GM04504 (cell line): ENCODE results near the gene SLC6A12.

Source experiments
- DNase-seq: peaks from one replicate; pipeline ENCODE4 v3.0.0-alpha.2; 2012; ENCODE audit warnings: low read depth

SLC6A12 gene

DNA sequence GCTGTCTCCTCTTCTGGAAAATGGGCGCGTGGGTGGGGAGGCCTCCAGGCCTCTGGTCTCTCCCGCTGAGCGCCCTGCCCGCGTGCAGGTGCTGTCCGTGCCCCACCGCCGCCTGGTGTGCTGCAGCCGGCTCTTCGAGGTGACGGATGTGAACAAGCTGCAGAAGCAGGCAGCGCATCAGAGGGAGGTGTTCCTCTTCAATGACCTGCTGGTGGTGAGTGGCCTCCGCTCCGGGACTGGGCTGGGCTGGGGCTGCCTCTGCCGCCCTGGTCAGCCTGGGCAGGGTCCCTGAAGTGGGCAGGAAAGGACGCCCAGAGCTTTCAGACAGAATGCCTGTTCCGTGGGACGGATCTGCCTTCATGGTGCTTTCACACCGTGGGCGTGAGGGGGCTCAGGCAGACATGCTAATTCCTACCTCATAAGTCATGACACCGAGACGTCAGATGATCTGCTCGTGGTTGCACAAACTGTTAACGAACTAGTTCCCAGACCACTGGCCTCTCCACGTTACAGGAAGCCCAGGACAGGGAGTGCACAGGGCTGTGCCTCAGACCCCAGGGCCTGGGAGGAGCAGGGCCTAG, 50.5 kb downstream of the SLC6A12 start:
- no peak for DNase-seq

DNA sequence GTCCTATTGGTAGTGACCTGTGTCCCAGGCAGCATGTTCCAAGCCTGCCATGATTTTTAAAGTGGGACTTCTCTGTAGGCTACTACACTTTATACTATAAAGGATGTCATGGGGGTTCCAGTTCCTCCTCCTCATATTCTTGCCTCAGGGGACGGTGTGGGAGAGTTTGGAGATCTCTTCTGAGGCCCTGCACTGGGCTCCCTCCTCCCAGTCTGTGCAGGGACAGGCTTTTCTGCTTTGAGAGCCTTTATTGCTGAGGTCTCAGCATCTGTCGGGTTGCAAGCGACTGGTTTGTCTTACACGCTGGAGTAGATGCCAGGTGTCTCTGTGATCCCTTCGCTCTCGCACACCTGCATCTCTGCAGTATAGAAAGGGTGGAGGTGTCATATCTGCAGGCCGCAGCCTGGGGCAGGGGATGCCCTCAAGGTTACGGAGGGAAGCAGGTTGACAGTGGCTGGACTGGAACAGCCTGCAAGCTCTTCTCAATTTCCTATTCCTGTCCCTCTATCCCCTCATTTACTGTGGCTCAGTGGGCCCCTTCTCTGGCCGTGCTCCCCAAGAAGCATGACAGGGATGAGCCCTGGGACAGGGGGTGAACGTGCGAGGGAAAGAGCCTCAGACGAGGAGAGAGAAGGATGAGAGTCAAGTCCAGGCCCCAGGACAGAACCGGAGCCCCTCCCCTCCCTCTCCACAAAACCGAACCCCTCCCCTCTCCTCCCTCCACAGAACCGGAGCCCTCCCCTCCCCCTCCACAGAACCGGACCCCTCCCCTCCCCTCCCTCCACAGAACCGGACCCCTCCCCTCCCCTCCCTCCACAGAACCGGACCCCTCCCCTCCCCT, 51.3 kb downstream of the SLC6A12 start:
- DNase-seq, result no peak

DNA sequence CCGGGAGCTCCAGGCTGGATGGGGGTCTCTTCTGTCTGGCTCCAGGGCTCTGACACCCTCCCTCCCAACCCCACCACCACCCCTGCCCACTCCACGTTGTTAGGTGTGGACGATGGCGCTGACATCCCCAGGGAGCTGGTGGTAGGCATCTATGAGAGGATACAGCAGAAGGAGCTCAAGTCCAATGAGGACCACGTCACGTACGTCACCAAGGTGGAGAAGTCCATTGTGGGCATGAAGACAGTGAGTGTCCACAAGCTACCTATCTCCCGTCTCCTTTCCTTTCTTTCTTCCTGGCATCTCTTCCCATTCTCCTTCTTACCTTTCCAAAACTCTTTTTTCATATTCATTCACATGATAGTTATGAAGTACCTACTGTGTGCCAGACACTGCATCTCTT, 52.1 kb downstream of the SLC6A12 start:
- DNase-seq, result no peak

DNA sequence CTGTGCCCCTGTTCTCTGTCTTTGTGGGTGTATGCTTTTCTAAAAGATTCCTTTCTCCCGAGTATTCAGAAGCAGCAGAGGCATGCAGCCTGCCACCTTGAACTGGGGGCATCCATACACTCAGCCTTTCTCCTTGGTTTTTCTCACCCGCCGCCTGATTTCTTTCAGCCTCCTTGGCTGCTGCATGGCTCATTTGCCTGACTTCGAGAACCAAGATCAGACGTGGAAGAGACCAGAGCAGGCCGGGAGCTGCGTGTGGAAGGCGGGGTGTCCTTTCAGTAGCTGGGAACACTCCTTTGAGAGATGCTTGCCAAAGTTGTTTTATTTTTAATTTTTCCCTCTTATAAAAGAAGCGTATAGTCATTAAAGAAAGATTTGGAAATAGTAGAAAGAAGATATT, 53.1 kb downstream of the SLC6A12 start:
- no peak for DNase-seq

DNA sequence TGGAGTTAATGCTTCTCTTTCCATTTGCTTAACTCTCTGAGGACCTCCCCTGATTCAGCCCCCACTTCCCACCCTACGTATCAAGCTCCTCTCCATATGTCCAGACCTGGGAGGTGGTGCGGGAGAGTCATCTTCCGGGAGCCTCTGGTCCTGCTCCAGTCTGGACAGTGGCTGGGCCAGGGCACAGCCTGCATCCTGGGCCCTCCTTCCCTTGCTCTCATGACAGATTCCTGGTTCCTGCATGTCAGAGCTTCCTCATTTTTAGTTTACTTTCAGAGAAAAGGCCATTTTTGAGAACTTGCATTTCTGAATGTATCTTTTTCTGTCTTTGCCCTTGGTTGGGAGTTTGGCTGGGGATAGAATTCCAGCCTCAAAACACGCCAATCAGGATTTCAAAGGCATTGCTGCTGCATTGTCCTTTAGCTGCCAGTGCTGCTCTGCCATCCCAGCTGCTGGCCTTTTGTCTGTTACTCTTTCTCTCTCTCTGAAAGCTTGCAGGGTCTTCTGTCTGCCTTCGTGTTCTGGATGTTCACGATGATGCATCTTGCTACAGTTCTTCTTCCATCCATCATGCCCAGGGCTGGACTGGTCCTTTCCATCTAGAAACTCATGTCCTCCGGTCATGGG, 54.7 kb downstream of the SLC6A12 start:
- no peak for DNase-seq

DNA sequence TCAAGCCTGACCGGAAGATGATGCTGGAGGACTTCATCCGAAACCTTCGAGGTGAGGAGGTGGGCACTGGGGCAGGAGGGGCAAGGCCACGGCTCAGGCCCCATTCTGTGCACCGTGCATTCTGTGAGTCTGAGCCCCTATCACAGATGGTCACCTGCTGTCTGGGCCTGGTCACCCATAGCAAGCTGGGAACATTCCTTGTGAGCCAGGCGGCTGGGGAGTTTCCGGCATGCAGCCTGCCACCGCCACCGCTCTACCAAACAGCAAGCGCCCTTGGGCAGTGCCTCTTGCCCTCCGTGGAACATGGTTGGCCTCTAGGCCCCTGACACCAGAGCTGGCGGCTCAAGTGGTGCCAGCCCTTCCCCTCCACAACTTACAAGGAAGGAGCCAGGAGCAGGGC, 56.3 kb downstream of the SLC6A12 start:
- no peak for DNase-seq

DNA sequence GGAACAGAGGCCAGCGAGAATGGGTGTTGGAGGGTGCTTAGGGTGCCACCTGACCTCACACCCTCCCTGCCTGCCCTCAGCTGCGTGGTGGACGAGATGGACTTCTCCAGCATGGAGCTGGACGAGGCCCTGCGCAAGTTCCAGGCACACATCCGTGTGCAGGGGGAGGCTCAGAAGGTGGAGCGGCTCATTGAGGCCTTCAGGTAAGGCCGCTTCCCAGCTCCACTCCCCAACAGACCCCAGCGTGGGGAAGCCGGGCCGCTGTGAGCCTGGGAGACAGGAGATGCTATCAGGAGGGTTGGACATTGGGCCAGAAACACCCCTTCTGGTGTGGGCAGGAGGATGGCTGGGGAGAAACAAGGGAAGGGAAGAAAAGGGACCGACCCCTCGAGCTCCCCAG, 57.0 kb downstream of the SLC6A12 start:
- no peak for DNase-seq

DNA sequence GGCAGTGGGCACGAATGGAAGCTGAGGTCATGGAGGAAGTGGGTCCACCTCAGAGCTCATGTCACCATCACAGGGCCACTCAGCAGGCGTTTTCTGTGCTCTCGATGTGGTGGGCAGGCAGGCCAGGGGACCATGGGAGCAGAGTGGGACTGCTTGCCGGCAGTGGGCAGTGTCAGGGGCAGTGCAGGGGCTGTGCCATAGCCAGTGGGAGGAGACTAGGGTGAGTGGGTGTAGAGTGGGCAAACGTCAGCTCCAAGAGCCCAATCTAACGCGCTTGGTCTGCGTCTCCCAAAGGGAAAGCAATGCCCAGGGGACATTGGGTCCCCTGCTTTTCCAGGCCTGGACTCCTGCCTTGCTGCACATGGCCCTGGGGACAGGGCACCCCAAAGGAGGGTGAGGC, 58.3 kb downstream of the SLC6A12 start:
- no peak for DNase-seq

DNA sequence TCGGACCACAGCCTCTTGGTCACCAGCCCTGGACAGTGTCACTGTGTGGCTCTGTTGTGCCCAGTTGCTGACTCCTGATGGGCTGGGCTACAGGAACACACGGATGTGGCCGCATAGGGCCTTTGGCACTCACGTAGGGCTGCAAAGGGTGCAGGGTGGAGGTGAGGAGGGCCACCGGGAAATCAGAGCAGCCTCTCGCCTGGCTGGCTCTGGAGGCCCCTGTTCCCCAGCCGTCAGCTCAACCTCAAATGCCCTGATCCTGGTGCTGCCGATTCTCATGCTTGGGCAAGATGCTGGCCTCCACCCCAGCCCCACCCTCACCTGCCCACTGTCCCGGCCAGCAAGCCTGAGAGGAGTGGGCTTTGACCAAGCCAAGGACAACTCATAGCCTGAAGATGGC, 59.0 kb downstream of the SLC6A12 start:
- no peak for DNase-seq

DNA sequence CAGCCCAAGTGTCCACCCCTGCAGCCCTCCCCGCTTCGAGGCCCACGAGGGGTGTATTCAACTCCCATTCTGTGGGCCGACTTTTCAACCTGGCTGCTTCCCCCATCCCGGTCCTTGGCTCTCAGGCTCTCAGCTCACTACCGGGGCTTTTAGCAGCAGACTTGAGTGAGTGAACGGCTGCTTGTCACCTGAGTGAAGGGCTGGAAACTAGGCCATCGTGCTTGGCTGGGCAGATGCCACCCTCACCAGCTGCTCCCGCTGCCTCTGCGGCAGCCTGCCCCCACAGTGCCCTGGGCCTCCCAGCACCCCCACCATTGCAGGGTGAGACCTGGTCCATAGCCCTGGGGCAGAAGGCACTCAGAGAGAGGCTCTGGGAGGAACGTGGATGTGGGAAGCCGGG, 59.9 kb downstream of the SLC6A12 start:
- no peak for DNase-seq

DNA sequence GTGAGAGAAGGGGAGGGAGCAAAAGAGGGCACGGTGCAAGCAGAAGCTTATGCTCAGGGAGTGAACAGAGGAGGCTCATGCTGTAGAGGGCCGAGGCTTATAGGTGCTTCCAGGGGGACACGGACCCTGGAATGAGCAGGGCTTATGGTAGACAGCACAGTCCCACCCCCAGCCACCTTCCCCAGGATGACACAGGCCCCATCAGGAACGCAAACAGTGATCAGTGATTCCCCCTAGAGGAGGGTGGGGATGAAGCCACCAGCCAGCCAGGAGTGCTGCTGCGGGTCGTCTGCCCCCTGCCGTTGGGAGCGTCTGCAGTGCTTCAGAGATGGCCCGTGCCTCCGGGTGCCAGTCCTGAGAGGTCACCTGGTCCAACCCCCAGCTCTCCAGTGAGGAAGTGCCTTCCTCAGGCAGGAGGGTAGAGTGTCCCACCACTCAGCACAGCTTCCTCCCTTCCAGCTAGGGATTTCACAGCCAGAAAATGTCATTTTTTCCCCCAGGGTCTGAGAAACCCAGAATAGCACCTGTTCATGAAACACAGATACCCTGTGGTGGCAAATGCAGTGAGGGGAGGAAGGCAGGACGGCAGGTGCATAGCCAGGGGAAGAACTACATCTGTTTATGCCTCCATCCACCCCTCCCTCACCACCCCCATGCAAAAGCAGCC, 60.7 kb downstream of the SLC6A12 start:
- DNase-seq, result no peak

DNA sequence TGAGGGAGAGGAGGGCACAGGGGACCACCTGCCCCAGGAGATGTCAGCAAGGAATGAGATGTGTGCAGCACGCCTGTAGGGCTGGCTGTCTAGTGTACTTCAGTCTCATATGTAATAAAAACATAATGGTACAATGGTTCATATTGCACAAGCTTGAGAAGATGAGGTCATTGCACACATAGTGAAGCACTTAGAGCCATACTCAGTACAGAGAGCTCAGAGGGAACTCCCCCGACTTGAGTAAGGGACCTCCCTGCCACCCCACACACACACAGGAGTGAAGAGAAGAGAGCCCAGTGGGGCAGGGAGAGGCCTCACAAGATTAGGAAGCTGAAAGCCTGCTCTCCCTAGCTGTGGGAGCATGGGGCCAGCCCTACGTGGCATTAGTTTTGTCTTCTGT, 61.5 kb downstream of the SLC6A12 start:
- no peak for DNase-seq

DNA sequence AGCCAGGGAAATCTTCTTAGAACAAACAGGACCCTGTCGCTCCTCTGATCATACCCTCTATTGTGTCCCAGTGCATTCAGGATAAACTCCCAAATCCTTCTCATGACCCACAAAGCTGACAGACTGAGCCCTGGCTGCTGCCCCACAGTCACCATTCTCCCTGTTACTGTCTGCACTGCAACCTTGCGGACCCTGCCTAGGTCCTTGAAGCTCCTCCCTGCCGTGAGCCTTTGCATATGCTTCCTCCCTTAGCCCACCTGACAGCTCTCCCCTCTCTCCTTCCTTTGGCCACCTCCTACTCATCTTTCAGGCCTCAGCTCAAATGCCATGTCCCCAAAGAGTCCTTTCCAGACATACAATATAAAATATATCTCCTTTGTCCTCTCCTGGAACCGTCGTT, 62.4 kb downstream of the SLC6A12 start:
- DNase-seq, result no peak

DNA sequence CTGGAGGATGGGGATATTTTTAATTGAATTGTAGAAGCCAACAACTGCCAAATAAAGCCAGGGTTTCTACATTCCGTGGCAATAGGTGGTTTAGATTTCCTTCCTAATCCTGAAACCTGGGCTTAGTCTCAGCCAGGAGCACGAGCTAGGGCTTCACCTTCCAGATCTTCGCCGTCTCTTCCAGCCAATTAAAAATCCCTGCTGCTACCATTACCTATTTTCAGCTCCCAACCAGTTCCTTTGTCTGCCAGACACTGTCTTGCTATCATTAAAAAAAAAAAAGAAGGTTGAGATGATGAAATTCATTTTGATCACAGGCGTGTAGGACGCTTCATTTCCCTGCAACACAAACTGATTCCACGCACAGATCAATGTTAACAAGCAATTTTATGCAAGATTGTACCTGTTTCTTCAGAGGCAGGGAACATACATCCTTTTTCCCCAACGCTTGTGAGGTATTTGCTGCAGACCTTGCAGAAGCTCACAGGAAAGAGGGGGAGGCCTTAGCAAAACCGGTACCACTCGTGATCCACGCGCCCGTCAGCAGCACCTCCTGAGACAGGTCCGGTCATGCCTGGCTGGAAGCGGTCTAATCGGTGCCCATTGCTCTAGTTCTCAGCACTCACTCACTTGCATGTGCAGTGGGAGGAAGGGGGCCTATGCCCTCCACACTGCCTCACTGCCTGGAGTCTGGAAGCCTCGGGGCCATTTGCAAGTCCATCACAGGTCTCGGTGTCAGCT, 65.1 kb downstream of the SLC6A12 start:
- DNase-seq, result no peak

DNA sequence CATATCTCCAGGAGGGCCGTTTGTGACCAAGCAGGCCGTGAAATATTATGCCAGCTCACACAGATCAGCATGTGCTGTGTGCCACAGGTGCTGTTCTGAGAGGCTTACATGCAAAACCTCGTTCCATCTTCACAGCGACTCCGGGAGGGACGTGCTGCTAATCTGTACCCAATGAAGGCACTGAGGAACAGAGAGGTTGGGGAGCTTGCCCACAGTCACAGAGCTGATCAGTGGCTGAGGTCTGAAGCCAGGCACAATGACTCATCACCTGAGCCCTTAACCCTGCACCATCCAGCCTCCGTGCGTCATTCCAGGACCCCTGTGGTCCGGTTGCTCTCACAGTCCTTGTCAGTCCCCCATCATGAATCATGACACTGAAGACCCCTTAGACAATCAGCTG, 66.7 kb downstream of the SLC6A12 start:
- DNase-seq, result no peak

DNA sequence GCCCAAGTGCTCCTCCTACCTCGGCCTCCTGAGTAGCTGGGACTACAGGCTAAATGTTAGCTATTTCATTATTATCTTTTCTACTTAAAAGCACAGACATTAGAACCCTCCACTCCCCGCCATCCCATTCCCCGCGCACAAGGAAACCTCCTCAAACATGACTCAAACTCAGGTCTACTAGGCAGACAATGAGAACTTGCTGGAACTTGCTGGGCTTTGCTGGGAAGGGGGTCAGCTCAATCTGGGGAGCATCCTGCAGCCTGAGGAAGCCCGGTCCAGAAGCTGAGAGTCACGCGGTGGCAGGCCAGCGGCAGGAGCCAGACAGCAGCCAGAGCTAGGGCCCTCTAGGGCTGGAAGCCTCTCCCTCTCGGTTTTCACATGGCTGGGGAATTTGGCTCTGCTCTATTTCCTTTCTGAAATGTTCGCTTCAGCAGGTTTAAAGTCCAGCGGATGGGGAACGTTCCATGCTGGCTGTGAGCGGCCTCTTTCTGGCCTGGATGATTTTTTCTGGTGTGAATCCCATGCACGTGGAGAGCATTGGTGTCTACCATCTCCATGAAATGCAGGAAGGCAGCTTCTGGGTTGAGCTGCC, 68.5 kb downstream of the SLC6A12 start:
- DNase-seq, result no peak

DNA sequence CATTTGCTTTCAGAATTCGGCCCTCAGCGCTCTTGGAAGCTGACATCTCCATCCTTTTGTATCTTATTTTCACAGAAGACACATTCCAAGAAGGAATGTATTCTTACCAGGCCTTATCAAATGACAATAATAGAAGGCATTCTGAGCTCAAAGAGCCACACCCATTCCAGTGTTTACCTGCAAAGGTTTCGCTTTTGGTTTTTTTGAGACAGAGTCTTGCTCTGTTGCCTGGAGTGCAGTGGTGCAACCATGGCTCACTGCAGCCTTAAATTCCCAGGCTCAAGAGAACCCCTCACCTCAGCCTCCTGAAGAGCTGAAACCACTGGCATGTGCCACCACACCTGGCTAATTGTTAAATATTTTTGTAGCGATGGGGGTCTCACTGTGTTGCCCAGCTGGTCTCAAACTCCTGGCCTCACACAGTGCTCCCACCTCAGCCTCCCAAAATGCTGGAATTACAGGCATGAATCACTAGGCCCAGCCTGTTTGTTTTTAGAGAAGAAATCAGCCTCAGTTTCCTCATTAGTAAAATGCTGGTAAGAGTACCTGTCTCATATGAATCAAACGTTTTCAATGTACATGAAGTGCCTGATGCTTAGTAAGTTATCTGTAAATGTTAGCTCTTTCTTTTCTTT, 69.2 kb downstream of the SLC6A12 start:
- DNase-seq, result no peak

DNA sequence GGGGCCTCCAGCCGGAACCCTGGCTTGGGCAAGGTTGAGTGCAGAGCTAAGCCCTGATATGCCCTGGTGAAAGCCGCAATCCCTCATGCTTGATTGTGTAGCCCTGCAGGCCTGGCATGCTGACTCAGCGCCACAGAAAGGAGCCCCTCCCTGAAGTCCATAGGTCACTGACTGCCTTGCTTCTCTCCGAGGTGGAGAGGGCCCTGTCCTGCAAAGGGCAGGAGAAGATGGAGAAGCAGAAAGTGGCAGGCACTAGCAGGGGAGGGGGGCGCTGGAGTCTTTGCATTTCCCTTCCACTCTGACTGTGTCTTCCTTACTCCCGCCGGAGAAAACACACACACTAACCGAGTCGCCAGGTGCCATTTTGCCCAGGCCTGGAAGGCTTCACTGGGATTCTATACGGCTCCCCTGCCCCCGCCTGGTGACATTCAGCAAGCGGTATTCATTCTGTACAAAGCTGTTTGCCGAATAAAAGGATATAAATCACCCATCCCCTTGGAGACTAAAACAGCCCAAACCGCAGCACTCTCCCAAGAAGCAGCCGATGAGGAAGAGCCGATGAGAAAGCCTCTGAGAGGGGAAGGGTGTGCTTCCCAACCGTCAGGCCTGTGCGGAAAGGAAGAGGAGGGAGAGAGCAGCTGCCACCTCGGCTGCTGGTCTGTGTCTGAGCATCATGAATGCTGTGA, 69.8 kb downstream of the SLC6A12 start:
- DNase-seq, result no peak

DNA sequence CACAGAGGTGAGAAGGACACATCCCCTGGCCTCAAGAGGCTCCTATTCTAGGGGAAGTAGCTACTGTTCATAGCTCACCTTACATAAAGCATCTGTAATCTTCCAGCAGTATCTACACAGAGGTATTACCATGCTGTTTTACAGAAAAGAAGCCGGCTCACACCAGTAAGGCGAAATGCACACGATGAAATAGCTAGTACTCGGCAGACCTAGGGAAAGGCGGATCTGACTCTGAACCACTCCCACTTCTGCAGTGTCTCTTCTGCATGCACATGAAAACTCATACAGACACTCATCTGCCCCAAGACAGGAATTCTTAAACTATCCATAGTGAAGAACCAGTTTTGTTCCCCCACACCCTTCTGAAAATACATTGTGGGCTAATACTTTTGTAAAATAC, 73.8 kb downstream of the SLC6A12 start:
- DNase-seq, result no peak
